A549 treated with Mapracorat at 1 μM for 4 hours (cell line): Measurements from ENCODE around the gene WDR4. TPM values are rescaled to one million over a fixed set of nuclear protein-coding genes. Genes with fewer than 3 reads are reported as not detected.

Experiments used
- total RNA-seq: library from RNA; stranded (reverse); fragments of 200-300 nt; extraction: Qiagen RNA extraction; gene quantifications from 5 replicates; pipeline ENCODE4 v1.2.3, GENCODE V29; 2022

WDR4 gene
- total RNA-seq = 18.5 to 30.9 TPM (median 27.8 TPM) in 5 replicates

GRCh38 chr21:42878993-42879787 is at the start of gene WDR4:
WDR4 (minus strand) TSS chr21:42879539; CDS start chr21:42879495, 44 bp downstream.

GRCh38 chr21:42925114-42925926 is 46.0 kb upstream of the WDR4 start, which contains the start of gene ERVH48-1:
ERVH48-1 (minus strand) TSS chr21:42925630; CDS start chr21:42919006, 6,624 bp downstream.

GRCh38 chr21:42892931-42893755 is 13.8 kb upstream of the WDR4 start, which contains the start of gene NDUFV3:
NDUFV3 (plus strand) TSS chr21:42893309; CDS start chr21:42893334, 25 bp downstream.

Other genes starting within 250 kb of the WDR4 start
- gene PDE9A, start 225.9 kb downstream of the WDR4 start, total RNA-seq = 1.0 to 1.5 TPM (median 1.3 TPM) in 5 replicates
- gene NDUFV3, start 13.8 kb upstream of the WDR4 start, total RNA-seq = 19.0 to 21.4 TPM (median 20.5 TPM) in 5 replicates
- not detected in 5 replicates for gene ERVH48-1, start 46.1 kb upstream of the WDR4 start, total RNA-seq
- 4.5 to 6.9 TPM (median 6.0 TPM) in 5 replicates for gene PKNOX1, start 95.0 kb upstream of the WDR4 start, total RNA-seq
- gene CBS, start 196.3 kb upstream of the WDR4 start, total RNA-seq = 8.5 to 12.9 TPM (median 10.9 TPM) in 5 replicates
- 49.9 to 66.0 TPM (median 60.3 TPM) in 5 replicates for gene U2AF1, start 228.0 kb upstream of the WDR4 start, total RNA-seq